ENCODE results near the gene KIF12.
A peak's percentile ranks its signal among the peaks of the same experiment; 100 is the strongest.

KIF12 gene

GRCh38 chr9:114105236-114105635 lies 6.1 kb upstream of the KIF12 start:
- no peak for DNase-seq (ENCODE audit: low spot score)

GRCh38 chr9:114102484-114102883 lies 3.4 kb upstream of the KIF12 start:
- DNase-seq (ENCODE audit: low spot score) = no peak

GRCh38 chr9:114100536-114100935 lies 1.4 kb upstream of the KIF12 start:
- no peak for DNase-seq (ENCODE audit: low spot score)

GRCh38 chr9:114099669-114100270 lies 678 bp upstream of the KIF12 start:
- DNase-seq (ENCODE audit: low spot score) = no peak

- DNase-seq (ENCODE audit: low spot score) = peak; percentile 60
Observed at GRCh38 chr9:114098021-114098935, 814 bp downstream of the KIF12 start.

- no peak for DNase-seq (ENCODE audit: low spot score)
Observed at GRCh38 chr9:114097613-114098020, 1.5 kb downstream of the KIF12 start.

- DNase-seq (ENCODE audit: low spot score) = no peak
Observed at GRCh38 chr9:114096866-114097612, 2.1 kb downstream of the KIF12 start.

- DNase-seq (ENCODE audit: low spot score) = no peak
Observed at GRCh38 chr9:114096041-114096511, 3.0 kb downstream of the KIF12 start.

GRCh38 chr9:114094971-114095370 lies 4.1 kb downstream of the KIF12 start:
- no peak for DNase-seq (ENCODE audit: low spot score)

GRCh38 chr9:114093761-114094505 lies 5.2 kb downstream of the KIF12 start:
- DNase-seq (ENCODE audit: low spot score) = no peak

- DNase-seq (ENCODE audit: low spot score) = no peak
Observed at GRCh38 chr9:114093031-114093471, 6.0 kb downstream of the KIF12 start.

GRCh38 chr9:114092336-114092735 lies 6.8 kb downstream of the KIF12 start:
- no peak for DNase-seq (ENCODE audit: low spot score)

- DNase-seq (ENCODE audit: low spot score) = no peak
Observed at GRCh38 chr9:114091711-114092110, 7.4 kb downstream of the KIF12 start.

GRCh38 chr9:114090798-114091197 lies 8.3 kb downstream of the KIF12 start:
- DNase-seq (ENCODE audit: low spot score) = no peak

- no peak for DNase-seq (ENCODE audit: low spot score)
Observed at GRCh38 chr9:114089206-114089840, 9.8 kb downstream of the KIF12 start.

GRCh38 chr9:114088571-114089170 lies 10.4 kb downstream of the KIF12 start:
- DNase-seq (ENCODE audit: low spot score) = no peak

- DNase-seq (ENCODE audit: low spot score) = no peak
Observed at GRCh38 chr9:114087721-114088120, 11.4 kb downstream of the KIF12 start.

- DNase-seq (ENCODE audit: low spot score) = no peak
Observed at GRCh38 chr9:114086607-114087006, 12.5 kb downstream of the KIF12 start.

GRCh38 chr9:114086009-114086408 lies 13.1 kb downstream of the KIF12 start:
- no peak for DNase-seq (ENCODE audit: low spot score)

- no peak for DNase-seq (ENCODE audit: low spot score)
Observed at GRCh38 chr9:114085387-114085789, 13.7 kb downstream of the KIF12 start.

All from AG20443 (cell line).